B cell (primary cell): ENCODE results near the gene SP6. TPM values are rescaled to one million over a fixed set of nuclear protein-coding genes. Genes with fewer than 3 reads are reported as not detected.

Source experiments
- ATAC-seq: fragments of 200-7000 bp; cut with Tn5 transposase; one replicate; pipeline ENCODE4 v1.10.0; 2021; ENCODE audit warnings: low read depth, mild to moderate bottlenecking, moderate number of reproducible peaks, moderate library complexity
- CTCF ChIA-PET: fragments of 350-600 bp; sonication (Branson Sonifier 250); formaldehyde crosslinking; loops from one replicate; lab custom pipeline; 2021; ENCODE audit warnings: antibody characterized with exemption, inconsistent platforms; lab: Charles Lee
- POLR2A ChIA-PET: fragments of 350-600 bp; sonication (Branson Sonifier 250); formaldehyde crosslinking; loops from one replicate; lab custom pipeline; 2021; ENCODE audit warnings: antibody characterized with exemption; lab: Charles Lee
- DNase-seq: peaks from one replicate; pipeline ENCODE4 v3.0.0; 2013
- H2AFZ ChIP-seq: 2 replicates; pipeline ENCODE4 v1.6.1; 2012; ENCODE audit warnings: mild to moderate bottlenecking, low read depth, low read length; ENCODE audit not compliant: insufficient read depth, poor library complexity, severe bottlenecking
- H3K27ac ChIP-seq, 2 donors: 1 replicate in 1 of 2; 2 replicates in 1 of 2; pipeline ENCODE4 v1.5.1; 2012 to 2013; ENCODE audit warnings: low read length in 2 of 2, mild to moderate bottlenecking in 2 of 2, moderate library complexity in 1 of 2
- H3K27me3 ChIP-seq, 4 experiments: fragments of 200-600 bp in 1 of 4; sonication (generic) in 1 of 4; replicated peaks in 1 of 4; 1 replicate in 2 of 4; 2 replicates in 2 of 4; pipeline versions ENCODE4 v1.6.1 to v1.7.0; 2013 to 2016; ENCODE audit warnings: low read length in 3 of 4, mild to moderate bottlenecking in 2 of 4, mixed read lengths in 1 of 4, moderate library complexity in 1 of 4; ENCODE audit not compliant: insufficient read depth in 4 of 4, control insufficient read depth in 3 of 4; ENCODE audit errors: control extremely low read depth in 1 of 4
- H3K36me3 ChIP-seq, 2 experiments: replicated peaks in 1 of 2; 1 replicate in 1 of 2; 2 replicates in 1 of 2; pipeline versions ENCODE4 v1.6.1 to v1.7.1; 2013; ENCODE audit warnings: low read length in 1 of 2; ENCODE audit not compliant: insufficient read depth in 2 of 2, control insufficient read depth in 1 of 2; ENCODE audit errors: control extremely low read depth in 1 of 2, extremely low read depth in 1 of 2
- H3K4me1 ChIP-seq, 2 donors: fragments of 200-600 bp in 1 of 2; sonication (generic) in 1 of 2; 1 replicate in 1 of 2; 2 replicates in 1 of 2; pipeline versions ENCODE4 v1.5.1 to v1.6.1; 2013 to 2017; ENCODE audit warnings: low read length in 2 of 2; ENCODE audit not compliant: control insufficient read depth in 2 of 2, insufficient read depth in 2 of 2
- H3K4me2 ChIP-seq: replicated peaks from 2 replicates; pipeline ENCODE3; 2012; ENCODE audit warnings: mild to moderate bottlenecking, low read depth, low read length; ENCODE audit not compliant: poor library complexity, severe bottlenecking
- H3K4me3 ChIP-seq, 5 experiments: fragments of 200-600 bp in 1 of 5; sonication (generic) in 1 of 5; 1 replicate in 3 of 5; 2 replicates in 2 of 5; pipeline versions ENCODE4 v1.5.1 to v1.7.0; 2011 to 2016; ENCODE audit warnings: low read length in 4 of 5, mild to moderate bottlenecking in 4 of 5, low read depth in 2 of 5, control low read depth in 1 of 5, moderate library complexity in 1 of 5; ENCODE audit not compliant: insufficient read depth in 1 of 5; ENCODE audit errors: control extremely low read depth in 1 of 5, extremely low read depth in 1 of 5
- H3K79me2 ChIP-seq: fragments of 200-600 bp; sonication (generic); one replicate; pipeline ENCODE4 v1.6.0; 2016; ENCODE audit warnings: low read length; ENCODE audit not compliant: control insufficient read depth, insufficient read depth
- H3K9ac ChIP-seq: fragments of 200-600 bp; sonication (generic); 2 replicates; pipeline ENCODE4 v1.6.1; 2017; ENCODE audit warnings: mild to moderate bottlenecking, low read length, moderate library complexity
- H3K9me3 ChIP-seq, 3 donors: one replicate each; pipeline versions ENCODE4 v1.6.1 to v1.7.1; 2013; ENCODE audit warnings: low read length in 2 of 3; ENCODE audit not compliant: control insufficient read depth in 2 of 3, insufficient read depth in 1 of 3; ENCODE audit errors: control extremely low read depth in 1 of 3
- H4K20me1 ChIP-seq: 2 replicates; pipeline ENCODE4 v1.6.0; 2012; ENCODE audit warnings: mild to moderate bottlenecking, low read length; ENCODE audit not compliant: insufficient read depth, control insufficient read depth, poor library complexity, severe bottlenecking
- H3K27ac Mint-ChIP-seq: one replicate; pipeline ENCODE4 v1.8.0; 2021; ENCODE audit warnings: mixed read lengths
- H3K27me3 Mint-ChIP-seq: one replicate; pipeline ENCODE4 v1.8.0; 2021; ENCODE audit warnings: mixed read lengths
- H3K4me1 Mint-ChIP-seq: one replicate; pipeline ENCODE4 v1.8.0; 2021; ENCODE audit warnings: mixed read lengths
- H3K4me3 Mint-ChIP-seq: one replicate; pipeline ENCODE4 v1.8.0; 2021; ENCODE audit warnings: mixed read lengths
- H3K9me3 Mint-ChIP-seq: one replicate; pipeline ENCODE4 v1.8.0; 2022; ENCODE audit warnings: mixed read lengths; ENCODE audit not compliant: insufficient read depth
- CTCF ChIP-seq: fragments of 200-600 bp; IDR thresholded peaks from one replicate; pipeline ENCODE4 v1.8.0; 2022; ENCODE audit warnings: antibody characterized with exemption, mild to moderate bottlenecking
- EZH2 ChIP-seq: IDR thresholded peaks from 2 replicates; pipeline ENCODE4 v1.6.1; 2012; ENCODE audit warnings: borderline replicate concordance, low read depth, mild to moderate bottlenecking, moderate library complexity, low read length; ENCODE audit not compliant: insufficient read depth, poor library complexity, severe bottlenecking
- WGBS: methylation state at CpG from one replicate; pipeline ENCODE4 v1.1.5; 2013; ENCODE audit warnings: missing lambda C conversion rate; ENCODE audit not compliant: insufficient coverage; 5-methylcytosine and 5-hydroxymethylcytosine counted together
- intact Hi-C: fragments of 100-400 bp; cut with micrococcal nuclease; formaldehyde crosslinking; loops from one replicate; pipeline ENCODE4 v1.10.0; 2022
- polyA plus RNA-seq: library from polyadenylated mRNA; depleted of rRNA; stranded (reverse); fragments of >200 nt; gene quantifications from 2 replicates; pipeline ENCODE4 v1.2.3, GENCODE V29; 2012
- total RNA-seq, 2 donors: library from RNA; stranded (reverse); fragments of 120-200 nt in 1 of 2; gene quantifications; 1 replicate in 1 of 2; 2 replicates in 1 of 2; pipeline versions ENCODE4 v1.2.3 to v1.2.4, GENCODE V29; 2013 to 2022

Gene SP6
- total and polyA plus RNA-seq, 2 donors (not counting 1 experiment from before 2014, with no cell fraction given), result 0.04 TPM; not detected in 1

GRCh38 chr17:47844227-47844626 is 6.7 kb downstream of the SP6 start:
- ChIA-PET CTCF (interaction anchor here (2.2 to 19.9 kb wide), 2 partner anchors 11 to 44 kb away, joined by 12 to 436 read pairs; partner anchors contain the start of gene SP2), POLR2A (interaction anchor here (0.6 kb wide), 1 partner anchor 193 kb away, joined by 4 read pairs; no protein-coding TSS in a partner anchor)
- Histone ChIP-seq H4K20me1 (no peaks in the 10 kb centered on the region), H3K9ac (no peak overlapping the region), H3K27me3 (peaks cover 0 to 56% (median 36%) of the 10 kb centered on the region in 4 experiments), H3K4me3 (no peak overlapping the region), H3K4me2 (no peak overlapping the region), H3K4me1 (peaks cover 30 to 32% of the 10 kb centered on the region in 2 donors), H3K36me3 (no peaks in the 10 kb centered on the region), H3K9me3 (peaks cover 0 to 9% (median 0%) of the 10 kb centered on the region in 3 donors), H2AFZ (no peak overlapping the region), H3K79me2 (peaks cover 11% of the 10 kb centered on the region), H3K27ac (no peak overlapping the region)
- intact Hi-C loops, result no loop called here
- WGBS, result 100% methylated on average over 2 of the region's 5 CpGs
- DNase-seq, result no peak
- Mint-ChIP-seq H3K27me3 (peaks cover 45% of the 10 kb centered on the region), H3K4me3 (no peak overlapping the region), H3K4me1 (peaks cover 30% of the 10 kb centered on the region), H3K27ac (no peak overlapping the region), H3K9me3 (no peaks in the 10 kb centered on the region)
- TF ChIP-seq EZH2 (no peak), CTCF (no peak)
- no peak for ATAC-seq

GRCh38 chr17:47843391-47843730 is 7.6 kb downstream of the SP6 start:
- intact Hi-C loops, result no loop called here
- no peak overlapping the region for H3K27ac ChIP-seq
- TF ChIP-seq EZH2 (no peak), CTCF (peak; percentile 13)
- ChIA-PET POLR2A (interaction anchor here (1.0 to 1.3 kb wide), 2 partner anchors 48 to 52 kb away, joined by 7 to 8 read pairs; no protein-coding TSS in a partner anchor), CTCF (interaction anchor here (1.1 to 19.9 kb wide), 6 partner anchors 12 to 98 kb away, joined by 3 to 436 read pairs (median 4); partner anchors contain the start of genes LRRC46, MRPL10, OSBPL7 and PNPO)
- DNase-seq, result no peak
- H3K27me3 Mint-ChIP-seq, result peaks cover 36% of the 10 kb centered on the region
- H3K9ac ChIP-seq, result no peak overlapping the region
- H3K27me3 ChIP-seq, result peaks cover 0 to 47% (median 29%) of the 10 kb centered on the region in 4 experiments
- H4K20me1 ChIP-seq, result no peaks in the 10 kb centered on the region
- H3K4me1 Mint-ChIP-seq, result peaks cover 33% of the 10 kb centered on the region
- no peak overlapping the region for H2AFZ ChIP-seq
- H3K9me3 ChIP-seq, result peaks cover 0 to 9% (median 0%) of the 10 kb centered on the region in 3 donors
- no peak overlapping the region for H3K4me3 ChIP-seq
- 68% methylated on average over 3 of the region's 6 CpGs for WGBS
- no peak for ATAC-seq
- peaks cover 11% of the 10 kb centered on the region for H3K79me2 ChIP-seq
- H3K4me1 ChIP-seq, result peaks cover 30 to 32% of the 10 kb centered on the region in 2 donors
- no peak overlapping the region for H3K4me2 ChIP-seq
- no peak overlapping the region for H3K4me3 Mint-ChIP-seq
- no peaks in the 10 kb centered on the region for H3K9me3 Mint-ChIP-seq
- H3K27ac Mint-ChIP-seq, result no peak overlapping the region
- peaks cover 0 to 3% of the 10 kb centered on the region in 2 experiments for H3K36me3 ChIP-seq
